Mucosa of descending colon (tissue), 3 donors: ENCODE results near the gene ERGIC1. TPM values are rescaled to one million over a fixed set of nuclear protein-coding genes. Genes with fewer than 3 reads are reported as not detected.

Experiments used
- ATAC-seq: fragments of 200-7000 bp; cut with Tn5 transposase; one replicate; pipeline ENCODE4 v1.9.1; 2020; ENCODE audit warnings: mild to moderate bottlenecking, moderate library complexity
- DNase-seq, 3 donors: peaks; one replicate each; pipeline ENCODE4 v3.0.0-alpha.2; 2020
- H3K36me3 ChIP-seq: fragments of 200-600 bp; one replicate; pipeline ENCODE4 v1.8.0; 2021; ENCODE audit warnings: low read depth, mild to moderate bottlenecking
- H3K4me1 ChIP-seq: fragments of 200-600 bp; one replicate; pipeline ENCODE4 v1.8.0; 2021; ENCODE audit warnings: low read depth, mild to moderate bottlenecking
- H3K4me3 ChIP-seq: fragments of 200-600 bp; one replicate; pipeline ENCODE4 v1.8.0; 2021; ENCODE audit warnings: mild to moderate bottlenecking
- H3K9me3 ChIP-seq: fragments of 200-600 bp; one replicate; pipeline ENCODE4 v1.8.0; 2021; ENCODE audit warnings: mild to moderate bottlenecking
- CTCF ChIP-seq: fragments of 200-600 bp; IDR thresholded peaks from one replicate; pipeline ENCODE4 v1.8.0; 2022; ENCODE audit warnings: antibody characterized with exemption, mild to moderate bottlenecking
- intact Hi-C, 2 donors: fragments of 100-400 bp; cut with DNase I in 1 of 2; cut with micrococcal nuclease in 1 of 2; formaldehyde crosslinking; loops; one replicate each; pipeline versions ENCODE4 v1.11.0 to v1.11.1; 2022; cut with DNase I, micrococcal nuclease
- total RNA-seq, 3 donors: library from RNA; stranded (reverse); fragmentation: NEBNext Ultra II Directional in 2 of 3; extraction: Animal tissue kit (Norgen Biotek cat#: 25700) in 2 of 3; gene quantifications; one replicate each; pipeline versions ENCODE4 v1.2.1 to v1.2.4, GENCODE V29; 2021 to 2023
- donor health status: DM: no; HTN: no; CAD: no; lungs with moderate emphysema.
- donor health status: DM: no; HTN: no; CAD: no.
- donor health status: DM: no; HTN: yes; CAD: no.

The ERGIC1 gene
- total RNA-seq, 3 donors from 2014 or later = 153 to 222 (median 199) TPM

DNA sequence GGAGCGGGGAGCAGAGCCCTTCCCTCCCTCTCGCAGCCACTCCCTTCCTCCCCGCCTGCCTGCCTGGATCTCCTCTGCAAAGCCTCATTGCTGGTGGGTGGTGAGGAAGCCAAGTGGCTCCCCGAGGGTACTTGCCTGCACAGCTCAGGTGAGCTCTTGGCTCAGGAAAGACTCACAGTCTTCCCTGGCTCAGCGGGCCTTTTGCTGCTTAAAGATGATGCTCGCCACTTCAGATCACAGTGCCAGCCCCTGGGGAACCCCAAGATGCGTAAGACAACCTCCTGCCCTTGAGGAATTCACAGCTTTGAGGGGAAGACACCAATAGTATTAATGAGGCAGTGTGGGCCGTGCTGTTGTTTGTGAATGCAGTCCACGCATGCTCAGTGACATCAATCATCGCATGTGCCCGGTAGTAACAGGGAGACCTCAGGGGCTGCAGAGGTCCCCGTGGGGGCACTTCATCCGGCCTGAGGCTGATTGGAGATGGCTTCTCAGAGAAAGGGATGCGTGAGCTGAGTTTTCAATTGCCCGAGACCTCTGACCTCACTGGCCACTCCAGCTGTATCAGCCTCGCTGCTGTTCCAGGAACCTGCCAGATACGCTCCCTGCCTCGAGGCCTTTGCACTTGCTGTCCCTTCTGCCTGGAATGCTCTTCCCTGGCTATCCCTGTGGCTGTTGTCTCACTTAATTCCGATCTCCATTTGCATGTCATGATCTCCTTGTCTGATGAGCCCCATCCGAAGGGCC, 36.8 kb downstream of the ERGIC1 start:
- no peaks in the 10 kb centered on the region for H3K36me3 ChIP-seq
- H3K9me3 ChIP-seq = no peaks in the 10 kb centered on the region
- H3K4me1 ChIP-seq = peaks cover 3% of the 10 kb centered on the region
- no peak for TF ChIP-seq CTCF
- DNase-seq = peak in 1 of 3 donors; percentile 21
- H3K4me3 ChIP-seq = no peak overlapping the region
- intact Hi-C loops = no loop called here
- no peak for ATAC-seq

DNA sequence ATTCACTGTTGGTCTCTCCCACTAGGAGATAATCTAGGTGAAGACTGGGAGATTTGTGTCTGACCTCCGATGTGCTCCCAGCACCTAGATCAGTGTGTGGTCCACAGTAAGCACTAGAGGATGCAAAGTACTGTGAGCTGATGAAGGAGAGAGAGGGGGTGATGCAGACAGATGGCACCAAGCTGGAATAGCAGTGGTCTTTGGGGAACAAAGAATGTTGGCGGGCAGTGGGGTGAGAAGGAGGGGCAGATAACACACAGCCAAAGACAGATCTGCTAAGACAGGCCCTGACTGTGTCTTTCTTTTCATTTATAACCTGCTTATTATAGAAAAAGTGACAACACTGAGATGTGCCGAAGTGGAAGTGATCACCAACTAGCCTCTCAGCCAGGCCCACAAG, 37.5 kb downstream of the ERGIC1 start:
- Histone ChIP-seq H3K4me3 (no peak overlapping the region), H3K9me3 (no peaks in the 10 kb centered on the region), H3K36me3 (no peaks in the 10 kb centered on the region), H3K4me1 (peaks cover 3% of the 10 kb centered on the region)
- no peak for DNase-seq
- intact Hi-C loops = no loop called here
- TF ChIP-seq CTCF = no peak
- no peak for ATAC-seq

GRCh38 chr5:172871982-172872381, 37.9 kb downstream of the ERGIC1 start:
- ATAC-seq (no peak), DNase-seq (no peak)
- no peaks in the 10 kb centered on the region for H3K9me3 ChIP-seq
- no peaks in the 10 kb centered on the region for H3K4me1 ChIP-seq
- no peak for TF ChIP-seq CTCF
- H3K4me3 ChIP-seq = no peak overlapping the region
- H3K36me3 ChIP-seq = no peaks in the 10 kb centered on the region
- intact Hi-C loops = no loop called here

GRCh38 chr5:172872997-172873491, 39.0 kb downstream of the ERGIC1 start:
- Histone ChIP-seq H3K4me3 (no peak overlapping the region), H3K4me1 (no peaks in the 10 kb centered on the region), H3K9me3 (no peaks in the 10 kb centered on the region), H3K36me3 (no peaks in the 10 kb centered on the region)
- intact Hi-C loops = no loop called here
- DNase-seq = no peak
- TF ChIP-seq CTCF = no peak
- no peak for ATAC-seq

- H3K4me1 ChIP-seq = no peaks in the 10 kb centered on the region
- intact Hi-C loops = no loop called here
- DNase-seq (no peak), ATAC-seq (no peak)
- no peak for TF ChIP-seq CTCF
- no peak overlapping the region for H3K4me3 ChIP-seq
- H3K36me3 ChIP-seq = no peaks in the 10 kb centered on the region
- H3K9me3 ChIP-seq = no peaks in the 10 kb centered on the region
Measured at GRCh38 chr5:172873513-172873912, 39.5 kb downstream of the ERGIC1 start.
